ENCODE measurements around the gene C5orf47.
A peak's percentile ranks its signal among the peaks of the same experiment; 100 is the strongest.

C5orf47 gene

GRCh38 chr5:174045470-174046025 is 56.6 kb downstream of the C5orf47 start, which contains the start of gene NSG2:
NSG2 (plus strand) TSS chr5:174045706; CDS start chr5:174046756, 1,050 bp downstream.
- TF ChIP-seq CTCF (conservative IDR thresholded peaks at IDR 0.05; ENCODE audit: low read depth) = peak; percentile 78
- H3K27ac ChIP-seq = no peak within 1 kb of the TSS
- DNase-seq (ENCODE audit: low spot score) = peak; percentile 93
- ChIA-PET POLR2A (ENCODE audit: low non-redundant PET) (no interaction called here), CTCF (interaction anchor here (0.5 to 3.4 kb wide), 19 partner anchors 10 to 732 kb away, joined by 3 to 54 read pairs (median 3); no protein-coding TSS in a partner anchor)

- no peak for DNase-seq (ENCODE audit: low spot score)
- ChIA-PET CTCF (interaction anchor here (1.8 to 3.4 kb wide), 2 partner anchors 265 to 270 kb away, joined by 9 to 54 read pairs; no protein-coding TSS in a partner anchor), POLR2A (ENCODE audit: low non-redundant PET) (no interaction called here)
- TF ChIP-seq CTCF (conservative IDR thresholded peaks at IDR 0.05; ENCODE audit: low read depth) = no peak
- H3K27ac ChIP-seq = no peak overlapping the region
These were observed 57.6 kb downstream of the C5orf47 start for GRCh38 chr5:174046558-174046957.

GRCh38 chr5:174047472-174048099 is 58.6 kb downstream of the C5orf47 start:
- DNase-seq (ENCODE audit: low spot score) = no peak
- TF ChIP-seq CTCF (conservative IDR thresholded peaks at IDR 0.05; ENCODE audit: low read depth) = no peak
- no peak overlapping the region for H3K27ac ChIP-seq
- ChIA-PET POLR2A (ENCODE audit: low non-redundant PET) (no interaction called here), CTCF (interaction anchor here (0.6 to 2.4 kb wide), 4 partner anchors 264 to 1372 kb away, joined by 3 to 9 read pairs (median 6); no protein-coding TSS in a partner anchor)

GRCh38 chr5:174052636-174053035 is 63.7 kb downstream of the C5orf47 start:
- TF ChIP-seq CTCF (conservative IDR thresholded peaks at IDR 0.05; ENCODE audit: low read depth) = no peak
- CTCF ChIA-PET = interaction anchor here (0.6 to 0.9 kb wide), 3 partner anchors 258 to 265 kb away, joined by 3 to 4 read pairs (median 3); no protein-coding TSS in a partner anchor
- POLR2A ChIA-PET (ENCODE audit: low non-redundant PET) = no interaction called here
- no peak overlapping the region for H3K27ac ChIP-seq
- DNase-seq (ENCODE audit: low spot score) = no peak

GRCh38 chr5:174053905-174054304 is 64.9 kb downstream of the C5orf47 start:
- no peak for DNase-seq (ENCODE audit: low spot score)
- H3K27ac ChIP-seq = no peak overlapping the region
- no peak for TF ChIP-seq CTCF (conservative IDR thresholded peaks at IDR 0.05; ENCODE audit: low read depth)
- POLR2A ChIA-PET (ENCODE audit: low non-redundant PET) = no interaction called here
- CTCF ChIA-PET = interaction anchor here (0.6 to 1.3 kb wide), 2 partner anchors 91 to 258 kb away, joined by 3 to 4 read pairs; no protein-coding TSS in a partner anchor
